Measurements from ENCODE around the gene TRIP12. TPM values are rescaled to one million over a fixed set of nuclear protein-coding genes. Genes with fewer than 3 reads are reported as not detected.
A peak's percentile ranks its signal among the peaks of the same experiment; 100 is the strongest.
"Not testable (repeated sequence)": the region's sequence is repeated elsewhere in the genome, so short reads cannot be mapped to it uniquely, and the experiment has no call there.

Gene TRIP12
- polyA plus RNA-seq, 4 donors, result 16.8 to 93.9 (median 25.8) TPM

DNA sequence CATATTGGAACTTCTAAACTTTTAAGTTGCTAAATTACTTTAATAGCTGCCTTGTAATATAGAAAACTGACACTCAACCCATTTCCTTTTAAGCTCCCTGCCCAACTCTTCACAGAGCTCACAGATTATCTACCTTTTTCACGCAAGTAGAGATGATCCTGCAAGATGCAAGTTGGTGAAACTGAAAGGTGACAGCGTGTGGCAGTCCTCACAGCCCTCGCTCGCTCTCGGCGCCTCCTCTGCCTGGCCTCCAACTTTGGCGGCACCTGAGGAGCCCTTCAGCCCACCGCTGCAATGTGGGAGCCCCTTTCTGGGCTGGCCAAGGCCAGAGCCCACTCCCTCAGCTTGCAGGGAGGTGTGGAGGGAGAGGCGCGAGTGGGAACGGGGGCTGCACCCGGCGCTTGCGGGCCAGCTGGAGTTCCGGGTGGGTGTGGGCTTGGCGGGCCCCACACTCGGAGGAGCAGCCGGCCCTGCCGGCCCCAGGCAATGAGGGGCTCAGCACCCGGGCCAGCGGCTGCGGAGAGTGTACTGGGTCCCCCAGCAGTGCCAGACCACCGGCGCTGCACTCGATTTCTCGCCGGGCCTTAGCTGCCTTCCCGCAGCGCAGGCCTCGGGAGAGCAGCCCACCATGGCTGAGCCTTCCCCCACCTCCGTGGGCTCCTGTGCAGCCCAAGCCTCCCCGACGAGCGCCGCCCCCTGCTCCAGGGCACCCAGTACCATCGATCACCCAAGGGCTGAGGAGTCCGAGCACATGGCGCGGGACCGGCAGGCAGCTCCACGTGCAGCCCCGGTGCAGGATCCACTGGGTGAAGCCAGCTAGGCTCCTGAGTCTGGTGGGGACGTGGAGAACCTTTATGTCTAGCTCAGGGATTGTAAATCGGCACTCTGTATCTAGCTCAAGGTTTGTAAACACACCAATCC lies 71.2 kb downstream of the TRIP12 start:
- DNase-seq; H3K27ac ChIP-seq (ENCODE audit: low read depth in 1 of 3, low read length in 2 of 3); H3K27me3 ChIP-seq (ENCODE audit: control insufficient read depth in 3 of 3, insufficient read depth in 3 of 3, low read length in 3 of 3); H3K4me1 ChIP-seq (ENCODE audit: control insufficient read depth in 3 of 3, insufficient read depth in 2 of 3, low read depth in 1 of 3, low read length in 2 of 3); H3K9me3 ChIP-seq (ENCODE audit: control insufficient read depth in 2 of 2, insufficient read depth in 1 of 2, low read depth in 1 of 2, low read length in 1 of 2); H3K4me3 ChIP-seq (ENCODE audit: low read depth in 1 of 3, low read length in 3 of 3); FAIRE-seq: not testable (repeated sequence)
- WGBS, 3 donors, result 94 to 97% (median 94%) methylated on average over 36 to 44 of the region's 44 CpGs
- peaks cover 0 to 22% (median 6%) of the 10 kb centered on the region in 3 donors for H3K36me3 ChIP-seq (ENCODE audit: control insufficient read depth in 3 of 3, insufficient read depth in 2 of 3, low read depth in 1 of 3, low read length in 3 of 3)

DNA sequence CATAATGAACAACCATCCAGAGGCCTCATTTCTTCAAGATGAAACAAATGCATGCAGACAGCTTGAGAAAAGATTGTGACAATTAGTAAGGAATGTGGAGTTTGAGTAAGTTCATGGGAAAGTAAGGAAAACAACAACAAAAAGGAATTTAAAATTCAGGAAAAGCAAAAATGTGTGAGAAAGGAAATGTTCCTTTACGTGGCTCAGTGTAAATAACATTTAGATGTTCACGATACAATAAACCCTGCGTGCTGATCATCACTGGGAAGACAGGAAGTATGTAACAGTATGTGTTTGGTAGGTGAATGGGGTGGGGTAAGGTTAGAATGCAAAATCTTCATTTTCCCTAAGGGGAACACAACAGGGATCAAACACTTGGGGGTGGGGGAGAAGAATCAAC lies 72.7 kb downstream of the TRIP12 start:
- Histone ChIP-seq H3K4me1 (ENCODE audit: control insufficient read depth in 3 of 3, insufficient read depth in 2 of 3, low read depth in 1 of 3, low read length in 2 of 3) (no peaks in the 10 kb centered on the region), H3K4me3 (ENCODE audit: low read depth in 1 of 3, low read length in 3 of 3) (no peak overlapping the region), H3K27ac (ENCODE audit: low read depth in 1 of 3, low read length in 2 of 3) (no peak overlapping the region), H3K27me3 (ENCODE audit: control insufficient read depth in 3 of 3, insufficient read depth in 3 of 3, low read length in 3 of 3) (no peaks in the 10 kb centered on the region), H3K9me3 (ENCODE audit: control insufficient read depth in 2 of 2, insufficient read depth in 1 of 2, low read depth in 1 of 2, low read length in 1 of 2) (no peaks in the 10 kb centered on the region), H3K36me3 (ENCODE audit: control insufficient read depth in 3 of 3, insufficient read depth in 2 of 3, low read depth in 1 of 3, low read length in 3 of 3) (peaks cover 0 to 18% (median 8%) of the 10 kb centered on the region in 3 donors)
- FAIRE-seq (no peak), DNase-seq (no peak)
- 85 to 91% (median 86%) methylated on average over 3 of the region's 3 CpGs for WGBS, 3 donors

DNA sequence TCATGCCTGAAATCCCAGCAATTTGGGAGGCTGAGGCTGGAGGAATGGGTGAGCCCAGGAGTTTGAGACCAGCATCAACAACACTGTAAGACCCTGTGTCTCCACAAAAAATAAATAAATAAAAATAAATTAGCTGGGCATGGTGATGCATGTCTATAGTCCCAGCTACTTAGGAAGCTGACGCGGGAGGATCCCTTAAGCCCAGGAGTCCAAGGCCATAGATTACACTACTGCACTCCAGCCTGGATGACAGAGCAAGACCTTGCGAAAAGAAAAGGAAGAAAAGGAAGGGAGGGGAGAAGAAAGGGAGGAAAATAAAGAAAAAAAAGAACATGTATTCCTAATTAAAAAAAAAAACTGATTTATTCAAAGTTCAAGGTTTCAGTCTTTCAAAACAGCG lies 78.2 kb downstream of the TRIP12 start:
- no peaks in the 10 kb centered on the region for H3K4me1 ChIP-seq (ENCODE audit: control insufficient read depth in 3 of 3, insufficient read depth in 2 of 3, low read depth in 1 of 3, low read length in 2 of 3)
- WGBS, 3 donors, result 97 to 99% (median 98%) methylated on average over 4 of the region's 4 CpGs
- FAIRE-seq, result no peak
- H3K36me3 ChIP-seq (ENCODE audit: control insufficient read depth in 3 of 3, insufficient read depth in 2 of 3, low read depth in 1 of 3, low read length in 3 of 3), result peaks cover 6 to 20% (median 9%) of the 10 kb centered on the region in 3 donors
- no peaks in the 10 kb centered on the region for H3K9me3 ChIP-seq (ENCODE audit: control insufficient read depth in 2 of 2, insufficient read depth in 1 of 2, low read depth in 1 of 2, low read length in 1 of 2)
- no peak overlapping the region for H3K27ac ChIP-seq (ENCODE audit: low read depth in 1 of 3, low read length in 2 of 3)
- DNase-seq, result no peak
- H3K27me3 ChIP-seq (ENCODE audit: control insufficient read depth in 3 of 3, insufficient read depth in 3 of 3, low read length in 3 of 3), result no peaks in the 10 kb centered on the region
- H3K4me3 ChIP-seq (ENCODE audit: low read depth in 1 of 3, low read length in 3 of 3), result no peak overlapping the region

DNA sequence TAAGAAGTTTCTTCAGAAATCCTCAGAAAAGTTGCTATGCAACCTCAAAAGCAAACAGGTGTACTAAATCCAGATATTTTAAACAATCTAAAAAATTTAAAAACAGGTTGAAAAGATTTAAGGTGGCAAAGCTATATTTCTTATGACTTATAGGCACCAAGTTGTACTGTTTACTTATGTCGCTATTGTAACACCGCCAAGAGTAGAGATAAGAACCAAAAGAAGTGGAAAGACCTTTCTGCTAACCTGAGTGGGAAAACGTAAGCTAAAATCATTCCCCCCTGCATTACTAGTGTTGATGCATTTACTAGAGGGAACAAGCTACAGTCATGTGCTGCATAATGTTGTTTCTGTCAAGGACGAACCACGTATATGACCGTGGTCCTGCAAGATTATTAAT lies 83.1 kb downstream of the TRIP12 start:
- 74 to 79% (median 74%) methylated on average over 6 of the region's 6 CpGs for WGBS, 3 donors
- no peak overlapping the region for H3K4me3 ChIP-seq (ENCODE audit: low read depth in 1 of 3, low read length in 3 of 3)
- no peak overlapping the region for H3K27ac ChIP-seq (ENCODE audit: low read depth in 1 of 3, low read length in 2 of 3)
- DNase-seq (no peak), FAIRE-seq (no peak)
- H3K9me3 ChIP-seq (ENCODE audit: control insufficient read depth in 2 of 2, insufficient read depth in 1 of 2, low read depth in 1 of 2, low read length in 1 of 2), result no peaks in the 10 kb centered on the region
- H3K27me3 ChIP-seq (ENCODE audit: control insufficient read depth in 3 of 3, insufficient read depth in 3 of 3, low read length in 3 of 3), result no peaks in the 10 kb centered on the region
- no peaks in the 10 kb centered on the region for H3K4me1 ChIP-seq (ENCODE audit: control insufficient read depth in 3 of 3, insufficient read depth in 2 of 3, low read depth in 1 of 3, low read length in 2 of 3)
- peaks cover 6 to 29% (median 11%) of the 10 kb centered on the region in 3 donors for H3K36me3 ChIP-seq (ENCODE audit: control insufficient read depth in 3 of 3, insufficient read depth in 2 of 3, low read depth in 1 of 3, low read length in 3 of 3)

DNA sequence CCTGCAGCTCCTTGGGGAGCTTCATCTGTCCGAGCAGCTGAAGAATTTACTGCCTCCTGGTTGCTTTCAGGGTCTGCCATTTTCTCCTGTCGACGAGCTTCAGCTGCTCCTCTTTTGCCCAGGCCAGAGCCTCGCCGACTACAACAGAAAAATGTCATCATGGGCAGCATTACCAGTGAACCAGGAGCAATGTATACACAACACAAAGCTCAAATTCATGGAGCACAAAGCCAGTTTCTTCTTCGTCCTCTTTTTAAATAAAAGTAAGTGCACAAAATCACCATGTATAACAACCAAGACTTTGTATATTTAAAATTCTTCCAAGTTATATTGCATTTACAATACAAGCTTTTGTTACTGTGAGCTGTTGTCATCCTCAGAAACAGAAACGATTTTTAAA lies 85.0 kb downstream of the TRIP12 start:
- no peak overlapping the region for H3K27ac ChIP-seq (ENCODE audit: low read depth in 1 of 3, low read length in 2 of 3)
- no peaks in the 10 kb centered on the region for H3K27me3 ChIP-seq (ENCODE audit: control insufficient read depth in 3 of 3, insufficient read depth in 3 of 3, low read length in 3 of 3)
- DNase-seq (no peak), FAIRE-seq (no peak)
- peaks cover 6 to 27% (median 11%) of the 10 kb centered on the region in 3 donors for H3K36me3 ChIP-seq (ENCODE audit: control insufficient read depth in 3 of 3, insufficient read depth in 2 of 3, low read depth in 1 of 3, low read length in 3 of 3)
- WGBS, 3 donors, result 79 to 91% (median 91%) methylated on average over 7 of the region's 7 CpGs
- no peaks in the 10 kb centered on the region for H3K9me3 ChIP-seq (ENCODE audit: control insufficient read depth in 2 of 2, insufficient read depth in 1 of 2, low read depth in 1 of 2, low read length in 1 of 2)
- H3K4me1 ChIP-seq (ENCODE audit: control insufficient read depth in 3 of 3, insufficient read depth in 2 of 3, low read depth in 1 of 3, low read length in 2 of 3), result peaks cover 0 to 3% (median 0%) of the 10 kb centered on the region in 3 donors
- H3K4me3 ChIP-seq (ENCODE audit: low read depth in 1 of 3, low read length in 3 of 3), result no peak overlapping the region

DNA sequence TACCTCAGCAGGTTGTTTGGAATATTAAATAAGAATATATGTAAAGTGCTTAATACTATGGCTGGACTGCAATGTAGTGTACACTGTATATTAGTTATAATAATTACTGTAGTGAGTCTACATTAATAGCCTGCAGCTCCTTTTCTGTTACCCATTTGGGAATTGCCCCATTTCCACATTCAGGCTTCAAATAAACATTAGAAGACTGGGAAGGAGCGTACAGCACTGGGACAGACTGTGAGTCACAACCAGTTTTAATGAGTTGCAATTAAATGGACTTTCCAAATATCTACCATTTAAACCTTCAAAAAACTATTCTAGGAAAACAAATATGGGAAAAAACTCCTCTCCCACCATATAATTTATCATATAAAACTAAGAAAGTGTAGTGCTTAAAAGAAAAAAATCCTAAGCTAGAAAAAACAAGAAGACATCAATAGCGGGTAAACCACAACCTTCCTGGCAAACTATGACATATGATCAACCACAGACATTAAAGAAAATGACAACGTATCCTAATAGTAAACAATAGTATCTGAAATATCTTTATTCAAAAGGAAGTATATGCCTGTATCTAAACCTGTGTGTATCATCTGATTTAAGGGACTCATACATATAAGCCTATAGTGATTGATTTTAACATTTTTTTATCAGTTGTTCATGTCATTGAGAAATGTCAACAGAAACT lies 86.1 kb downstream of the TRIP12 start:
- no peaks in the 10 kb centered on the region for H3K27me3 ChIP-seq (ENCODE audit: control insufficient read depth in 3 of 3, insufficient read depth in 3 of 3, low read length in 3 of 3)
- DNase-seq, result peak in 1 of 2 donors; percentile 6
- no peak overlapping the region for H3K27ac ChIP-seq (ENCODE audit: low read depth in 1 of 3, low read length in 2 of 3)
- peaks cover 3 to 28% (median 11%) of the 10 kb centered on the region in 3 donors for H3K36me3 ChIP-seq (ENCODE audit: control insufficient read depth in 3 of 3, insufficient read depth in 2 of 3, low read depth in 1 of 3, low read length in 3 of 3)
- no peak overlapping the region for H3K4me3 ChIP-seq (ENCODE audit: low read depth in 1 of 3, low read length in 3 of 3)
- no peaks in the 10 kb centered on the region for H3K9me3 ChIP-seq (ENCODE audit: control insufficient read depth in 2 of 2, insufficient read depth in 1 of 2, low read depth in 1 of 2, low read length in 1 of 2)
- peak; percentile 87 for FAIRE-seq
- WGBS, 3 donors, result 67 to 84% (median 70%) methylated on average over 3 of the region's 3 CpGs
- H3K4me1 ChIP-seq (ENCODE audit: control insufficient read depth in 3 of 3, insufficient read depth in 2 of 3, low read depth in 1 of 3, low read length in 2 of 3), result peaks cover 0 to 3% (median 0%) of the 10 kb centered on the region in 3 donors

DNA sequence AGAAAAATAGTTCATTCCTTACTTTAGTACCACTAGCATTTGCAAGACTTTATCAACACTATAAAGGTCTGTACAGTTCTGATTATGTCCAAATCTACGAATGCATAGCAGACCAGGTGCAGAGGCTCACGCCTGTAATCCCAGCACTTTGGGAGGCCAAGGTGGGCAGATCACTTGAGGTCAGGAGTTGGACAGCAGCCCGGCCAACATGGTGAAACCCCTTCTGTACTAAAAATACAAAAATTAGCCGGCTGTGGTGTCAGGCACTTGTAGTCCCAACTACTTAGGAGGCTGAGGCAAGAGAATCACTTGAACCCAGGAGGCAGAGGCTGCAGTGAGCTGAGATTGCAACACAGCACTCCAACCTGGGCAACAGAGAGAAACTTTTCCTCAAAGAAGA lies 87.4 kb downstream of the TRIP12 start:
- not testable (repeated sequence) for FAIRE-seq; H3K4me3 ChIP-seq (ENCODE audit: low read depth in 1 of 3, low read length in 3 of 3); H3K9me3 ChIP-seq (ENCODE audit: control insufficient read depth in 2 of 2, insufficient read depth in 1 of 2, low read depth in 1 of 2, low read length in 1 of 2); H3K27ac ChIP-seq (ENCODE audit: low read depth in 1 of 3, low read length in 2 of 3); H3K27me3 ChIP-seq (ENCODE audit: control insufficient read depth in 3 of 3, insufficient read depth in 3 of 3, low read length in 3 of 3); DNase-seq; H3K4me1 ChIP-seq (ENCODE audit: control insufficient read depth in 3 of 3, insufficient read depth in 2 of 3, low read depth in 1 of 3, low read length in 2 of 3)
- WGBS, 3 donors, result 87 to 91% (median 89%) methylated on average over 4 of the region's 4 CpGs
- peaks cover 2 to 27% (median 13%) of the 10 kb centered on the region in 3 donors for H3K36me3 ChIP-seq (ENCODE audit: control insufficient read depth in 3 of 3, insufficient read depth in 2 of 3, low read depth in 1 of 3, low read length in 3 of 3)

DNA sequence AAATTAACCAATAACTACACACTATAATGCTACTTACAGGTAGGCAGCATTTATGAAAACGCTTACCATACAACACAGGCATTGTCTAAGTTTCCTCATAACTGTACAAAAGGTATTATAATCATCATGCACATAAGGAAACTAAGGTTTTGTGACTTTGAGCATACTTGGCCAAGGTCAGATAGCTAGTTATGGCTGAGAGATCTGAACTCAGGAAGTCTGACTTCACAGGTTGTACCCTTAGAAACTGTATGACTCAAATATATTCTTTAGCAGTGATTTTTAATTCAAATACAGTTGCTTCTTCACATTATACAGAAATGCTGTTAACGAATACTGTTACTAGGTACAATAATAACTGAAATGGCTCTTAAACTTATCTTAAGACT lies 89.3 kb downstream of the TRIP12 start:
- H3K9me3 ChIP-seq (ENCODE audit: control insufficient read depth in 2 of 2, insufficient read depth in 1 of 2, low read depth in 1 of 2, low read length in 1 of 2), result no peaks in the 10 kb centered on the region
- H3K4me1 ChIP-seq (ENCODE audit: control insufficient read depth in 3 of 3, insufficient read depth in 2 of 3, low read depth in 1 of 3, low read length in 2 of 3), result peaks cover 0 to 3% (median 0%) of the 10 kb centered on the region in 3 donors
- no peak overlapping the region for H3K27ac ChIP-seq (ENCODE audit: low read depth in 1 of 3, low read length in 2 of 3)
- 70 to 78% (median 75%) methylated on average over 2 of the region's 2 CpGs for WGBS, 3 donors
- no peak overlapping the region for H3K4me3 ChIP-seq (ENCODE audit: low read depth in 1 of 3, low read length in 3 of 3)
- H3K27me3 ChIP-seq (ENCODE audit: control insufficient read depth in 3 of 3, insufficient read depth in 3 of 3, low read length in 3 of 3), result no peaks in the 10 kb centered on the region
- peaks cover under 1 to 30% (median 15%) of the 10 kb centered on the region in 3 donors for H3K36me3 ChIP-seq (ENCODE audit: control insufficient read depth in 3 of 3, insufficient read depth in 2 of 3, low read depth in 1 of 3, low read length in 3 of 3)
- DNase-seq (no peak), FAIRE-seq (no peak)

Data from small intestine (tissue), 7 donors.